BE2C (cell line): ENCODE results near the gene JAGN1.
A peak's percentile ranks its signal among the peaks of the same experiment; 100 is the strongest.

Experiments used
- DNase-seq: peaks from one replicate; pipeline ENCODE4 v3.0.0-alpha.2; 2020
- H3K27me3 ChIP-seq: fragments of 250-450 bp; sonication (Bioruptor Pico); 2 replicates; pipeline ENCODE4 v1.5.1; 2020; ENCODE audit warnings: mild to moderate bottlenecking
- H3K36me3 ChIP-seq: fragments of 250-450 bp; sonication (Bioruptor Pico); 2 replicates; pipeline ENCODE4 v1.5.1; 2020; ENCODE audit warnings: mild to moderate bottlenecking
- H3K4me1 ChIP-seq: fragments of 250-450 bp; sonication (Bioruptor Pico); 2 replicates; pipeline ENCODE4 v1.5.1; 2020
- H3K4me3 ChIP-seq: 2 replicates; pipeline ENCODE4 v1.5.1; 2011; ENCODE audit warnings: low read depth, low read length
- H3K9me3 ChIP-seq: fragments of 250-450 bp; sonication (Bioruptor Pico); 2 replicates; pipeline ENCODE4 v1.5.1; 2020
- CTCF ChIP-seq: IDR thresholded peaks from 2 replicates; pipeline ENCODE4 v1.5.1; 2012; ENCODE audit warnings: mild to moderate bottlenecking, low read depth, low read length

JAGN1 gene

GRCh38 chr3:9930804-9931418, 40.5 kb downstream of the JAGN1 start:
- H3K4me3 ChIP-seq: no peak overlapping the region
- no peak for DNase-seq
- no peak for TF ChIP-seq CTCF
- no peaks in the 10 kb centered on the region; the same call in 1 of the 2 replicates for H3K4me1 ChIP-seq
- H3K36me3 ChIP-seq: no peaks in the 10 kb centered on the region
- H3K27me3 ChIP-seq: no peaks in the 10 kb centered on the region
- H3K9me3 ChIP-seq: no peaks in the 10 kb centered on the region

DNA sequence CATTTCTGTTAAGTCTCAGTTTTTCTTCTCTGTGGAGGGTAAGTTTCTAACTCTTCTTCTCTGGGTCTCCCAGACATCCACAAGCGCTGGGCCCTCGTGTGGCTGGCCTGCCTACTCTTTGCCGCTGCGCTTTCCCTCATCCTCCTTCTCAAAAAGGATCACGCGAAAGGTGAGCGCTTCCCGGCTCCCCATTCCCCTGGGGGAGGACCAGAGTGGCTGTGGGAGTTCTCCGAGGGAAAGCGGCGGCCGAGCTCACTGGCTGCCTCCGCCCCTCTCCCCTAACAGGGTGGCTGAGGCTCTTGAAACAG, 42.1 kb downstream of the JAGN1 start:
- no peaks in the 10 kb centered on the region for H3K27me3 ChIP-seq
- no peak for DNase-seq
- H3K4me1 ChIP-seq: no peaks in the 10 kb centered on the region; the same call in 1 of the 2 replicates
- no peaks in the 10 kb centered on the region for H3K9me3 ChIP-seq
- no peaks in the 10 kb centered on the region for H3K36me3 ChIP-seq
- TF ChIP-seq CTCF: no peak
- H3K4me3 ChIP-seq: peak overlapping the region; percentile 58

DNA sequence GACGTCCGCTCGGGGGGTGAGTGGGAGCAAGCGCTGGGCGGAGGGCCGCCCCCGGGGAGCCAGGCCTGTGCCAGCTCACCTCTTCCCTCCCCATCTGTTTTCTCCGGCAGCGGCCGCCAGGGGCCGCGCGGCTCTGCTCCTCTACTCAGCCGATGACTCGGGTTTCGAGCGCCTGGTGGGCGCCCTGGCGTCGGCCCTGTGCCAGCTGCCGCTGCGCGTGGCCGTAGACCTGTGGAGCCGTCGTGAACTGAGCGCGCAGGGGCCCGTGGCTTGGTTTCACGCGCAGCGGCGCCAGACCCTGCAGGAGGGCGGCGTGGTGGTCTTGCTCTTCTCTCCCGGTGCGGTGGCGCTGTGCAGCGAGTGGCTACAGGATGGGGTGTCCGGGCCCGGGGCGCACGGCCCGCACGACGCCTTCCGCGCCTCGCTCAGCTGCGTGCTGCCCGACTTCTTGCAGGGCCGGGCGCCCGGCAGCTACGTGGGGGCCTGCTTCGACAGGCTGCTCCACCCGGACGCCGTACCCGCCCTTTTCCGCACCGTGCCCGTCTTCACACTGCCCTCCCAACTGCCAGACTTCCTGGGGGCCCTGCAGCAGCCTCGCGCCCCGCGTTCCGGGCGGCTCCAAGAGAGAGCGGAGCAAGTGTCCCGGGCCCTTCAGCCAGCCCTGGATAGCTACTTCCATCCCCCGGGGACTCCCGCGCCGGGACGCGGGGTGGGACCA, 42.6 kb downstream of the JAGN1 start:
- DNase-seq: peak; percentile 80
- no peaks in the 10 kb centered on the region for H3K27me3 ChIP-seq
- no peaks in the 10 kb centered on the region for H3K9me3 ChIP-seq
- H3K36me3 ChIP-seq: no peaks in the 10 kb centered on the region
- no peaks in the 10 kb centered on the region; the same call in 1 of the 2 replicates for H3K4me1 ChIP-seq
- TF ChIP-seq CTCF: peak; percentile 62
- peak overlapping the region; percentile 58 for H3K4me3 ChIP-seq

- Histone ChIP-seq H3K36me3 (no peaks in the 10 kb centered on the region), H3K4me1 (no peaks in the 10 kb centered on the region; the same call in 1 of the 2 replicates), H3K27me3 (no peaks in the 10 kb centered on the region), H3K4me3 (peak within 1 kb of the TSS; percentile 58), H3K9me3 (no peaks in the 10 kb centered on the region)
- no peak for TF ChIP-seq CTCF
- peak; percentile 91 for DNase-seq
These were observed 43.3 kb downstream of the JAGN1 start, which contains the start of gene CRELD1 for GRCh38 chr3:9933561-9934234. CRELD1 (plus strand) TSS chr3:9933834; CDS start chr3:9934439, 605 bp downstream.

GRCh38 chr3:9934235-9934621, 43.8 kb downstream of the JAGN1 start:
- peak overlapping the region; percentile 58 for H3K4me3 ChIP-seq
- H3K27me3 ChIP-seq: no peaks in the 10 kb centered on the region
- no peaks in the 10 kb centered on the region for H3K9me3 ChIP-seq
- TF ChIP-seq CTCF: no peak
- no peak for DNase-seq
- no peaks in the 10 kb centered on the region for H3K36me3 ChIP-seq
- H3K4me1 ChIP-seq: no peaks in the 10 kb centered on the region; the same call in 1 of the 2 replicates
